ENCODE data around the gene ZBTB8OS.
A peak's percentile ranks its signal among the peaks of the same experiment; 100 is the strongest.
"Not testable (repeated sequence)": the region's sequence is repeated elsewhere in the genome, so short reads cannot be mapped to it uniquely, and the experiment has no call there.

The ZBTB8OS gene

DNA sequence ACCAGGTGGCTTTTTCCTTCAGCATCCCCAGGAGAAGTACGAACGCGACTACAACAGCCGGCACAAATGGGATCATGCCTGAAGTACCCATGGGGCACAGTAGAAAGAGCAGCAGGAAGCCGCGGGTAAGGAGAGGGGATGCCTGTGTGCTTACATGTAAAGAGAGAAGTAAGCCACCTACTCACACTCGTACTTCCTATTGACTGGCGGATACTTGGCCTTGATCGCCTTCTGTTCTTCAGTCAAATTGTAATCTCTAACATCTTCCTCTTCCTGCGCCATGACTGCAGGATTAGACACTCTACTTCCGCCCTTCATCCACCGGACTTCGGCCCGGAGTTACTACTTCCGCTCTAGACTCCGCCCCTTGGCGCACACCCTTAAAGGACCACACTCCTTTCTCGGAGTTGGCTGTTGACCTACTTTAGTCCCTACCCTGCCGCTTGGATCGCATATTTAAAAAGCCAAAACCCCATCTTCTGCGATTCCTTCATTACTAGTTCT lies at the start of gene ZBTB8OS:
Gene ZBTB8OS, minus strand, starts transcription at position 303 of the 504 bp plus-strand sequence. Its CDS starts 21 bp downstream, at position 282.
- H3K4me2 ChIP-seq = peak within 1 kb of the TSS; percentile 88 to 99 (median 94)
- peaks cover 17 to 31% (median 27%) of the 10 kb centered on the region in 11 experiments; a peak in 20 of 22 replicates for H4K20me1 ChIP-seq
- no peak for TF ChIP-seq Cebpa-rat (IDR thresholded peaks at IDR 0.05)
- H3K27me3 ChIP-seq = no peaks in the 10 kb centered on the region
- H3K36me3 ChIP-seq = peaks cover 38 to 52% (median 45%) of the 10 kb centered on the region in 11 experiments
- peaks cover 39 to 58% (median 48%) of the 10 kb centered on the region in 10 experiments for H3K4me1 ChIP-seq
- H3K9ac ChIP-seq = peak within 1 kb of the TSS; percentile 94 to 100 (median 98)
- peak within 1 kb of the TSS; percentile 64 to 85 (median 80) for H3K4me3 ChIP-seq
- no peaks in the 10 kb centered on the region for H3K9me3 ChIP-seq (replicated peaks in 1 of 11)
- peak within 1 kb of the TSS; percentile 93 to 100 (median 99) for H3K27ac ChIP-seq

GRCh38 chr1:32696996-32697395 lies 46.6 kb upstream of the ZBTB8OS start:
- not testable (repeated sequence) for H4K20me1 ChIP-seq; H3K27ac ChIP-seq; H3K4me3 ChIP-seq; H3K4me2 ChIP-seq; H3K36me3 ChIP-seq; H3K9me3 ChIP-seq (replicated peaks in 1 of 11); H3K9ac ChIP-seq
- Histone ChIP-seq H3K27me3 (peaks cover under 1 to 16% (median 12%) of the 10 kb centered on the region in 11 experiments; a peak in 20 of 22 replicates), H3K4me1 (peaks cover 27 to 47% (median 39%) of the 10 kb centered on the region in 10 experiments)

DNA sequence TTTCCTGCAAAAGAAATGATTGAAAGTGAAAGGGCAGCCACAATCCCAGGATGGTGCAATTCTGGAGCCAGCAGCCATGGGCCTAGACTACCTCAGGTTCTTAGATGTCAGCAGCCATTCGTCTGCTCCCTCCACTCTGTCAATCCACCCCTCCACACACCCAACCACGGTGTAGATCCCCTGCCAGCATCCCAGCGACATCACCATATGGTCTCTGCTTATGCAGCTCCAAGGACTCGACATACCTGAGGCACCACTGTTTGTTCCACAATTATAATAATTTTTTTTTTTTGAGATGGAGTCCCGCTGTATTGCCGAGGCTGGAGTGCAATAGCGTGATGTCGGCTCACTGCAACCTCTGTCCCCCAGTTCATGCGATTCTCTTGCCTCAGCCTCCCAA lies 45.7 kb upstream of the ZBTB8OS start:
- H3K4me3 ChIP-seq = no peak overlapping the region
- 0 out of 22 replicates have a peak overlapping the region, but pooled peaks of 1 of the 11 experiments have one; percentile 53 for H3K9ac ChIP-seq
- peak overlapping the region in 1 of 11 experiments; percentile 71; a peak in 1 of 22 replicates for H3K27ac ChIP-seq
- H3K4me2 ChIP-seq = peak overlapping the region in 7 of 11 experiments; percentile 59 to 86 (median 76); a peak in 11 of 22 replicates
- H3K27me3 ChIP-seq = peaks cover 0 to 6% (median 2%) of the 10 kb centered on the region in 11 experiments; a peak in 6 of 22 replicates
- H3K4me1 ChIP-seq = peaks cover 24 to 38% (median 33%) of the 10 kb centered on the region in 10 experiments
- no peaks in the 10 kb centered on the region for H3K9me3 ChIP-seq (replicated peaks in 1 of 11)
- no peak for TF ChIP-seq Cebpa-rat (IDR thresholded peaks at IDR 0.05)
- H4K20me1 ChIP-seq = no peaks in the 10 kb centered on the region
- no peaks in the 10 kb centered on the region for H3K36me3 ChIP-seq

- H3K4me1 ChIP-seq = peaks cover 24 to 38% (median 33%) of the 10 kb centered on the region in 10 experiments
- peaks cover 0 to 5% (median 0%) of the 10 kb centered on the region in 11 experiments; a peak in 2 of 22 replicates for H3K36me3 ChIP-seq
- peak overlapping the region; percentile 52 to 86 (median 76) for H3K4me2 ChIP-seq
- peak overlapping the region in 9 of 11 experiments; percentile 10 to 59 (median 41); a peak in 16 of 22 replicates for H3K9ac ChIP-seq
- peak overlapping the region in 2 of 10 experiments; percentile 12 to 23; a peak in 5 of 20 replicates for H3K4me3 ChIP-seq
- TF ChIP-seq Cebpa-rat (IDR thresholded peaks at IDR 0.05) = no peak
- H3K27me3 ChIP-seq = no peaks in the 10 kb centered on the region
- H3K9me3 ChIP-seq (replicated peaks in 1 of 11) = no peaks in the 10 kb centered on the region
- H3K27ac ChIP-seq = peak overlapping the region in 9 of 11 experiments; percentile 22 to 71 (median 57); a peak in 16 of 22 replicates
- H4K20me1 ChIP-seq = no peaks in the 10 kb centered on the region
Observed at GRCh38 chr1:32695098-32695904, 45.0 kb upstream of the ZBTB8OS start.

DNA sequence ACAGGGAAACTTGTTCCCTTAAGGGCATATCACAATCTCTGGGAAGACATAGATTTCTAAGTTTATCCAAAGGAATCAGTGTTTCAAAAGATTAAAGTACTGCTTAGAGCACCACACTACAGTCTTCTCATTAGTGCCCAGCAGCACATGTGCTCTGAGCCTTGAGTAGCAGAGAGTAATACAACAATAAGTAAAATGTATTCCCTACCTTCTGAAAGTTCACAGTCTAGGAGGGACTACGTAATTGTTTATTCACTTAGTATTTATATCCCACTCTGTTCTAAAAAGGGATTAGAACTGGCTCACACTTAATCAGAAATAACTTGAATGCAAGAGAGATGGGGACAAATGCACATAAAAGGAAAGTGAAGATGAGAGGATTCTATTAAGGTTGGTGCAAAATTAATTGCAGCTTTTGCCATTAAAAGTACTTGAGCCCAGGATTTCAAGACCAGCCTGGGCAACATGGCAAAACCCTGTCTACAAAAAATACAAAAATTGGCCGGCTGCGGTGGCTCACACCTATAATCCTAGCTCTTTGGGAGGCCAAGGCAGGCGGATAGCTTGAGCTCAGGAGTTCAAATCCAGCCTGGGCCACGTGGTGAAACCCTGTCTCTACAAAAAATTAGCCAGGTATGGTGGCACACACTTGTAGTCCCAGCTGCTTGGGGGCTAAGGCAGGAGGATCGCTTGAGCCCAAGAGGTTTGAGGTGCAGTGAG lies 43.3 kb upstream of the ZBTB8OS start:
- H4K20me1 ChIP-seq = no peaks in the 10 kb centered on the region
- H3K27ac ChIP-seq = no peak overlapping the region
- no peaks in the 10 kb centered on the region for H3K27me3 ChIP-seq
- no peaks in the 10 kb centered on the region for H3K9me3 ChIP-seq (replicated peaks in 1 of 11)
- H3K36me3 ChIP-seq = peaks cover 0 to 6% (median 0%) of the 10 kb centered on the region in 11 experiments; a peak in 3 of 22 replicates
- H3K4me2 ChIP-seq = peak overlapping the region; percentile 52 to 86 (median 76); a peak in 20 of 22 replicates
- peaks cover 24 to 34% (median 29%) of the 10 kb centered on the region in 10 experiments for H3K4me1 ChIP-seq
- H3K4me3 ChIP-seq = no peak overlapping the region
- no peak for TF ChIP-seq Cebpa-rat (IDR thresholded peaks at IDR 0.05)
- H3K9ac ChIP-seq = no peak overlapping the region

- Histone ChIP-seq H3K4me1 (no peaks in the 10 kb centered on the region), H3K4me3 (no peak overlapping the region), H3K9ac (no peak overlapping the region), H3K27me3 (no peaks in the 10 kb centered on the region), H3K9me3 (replicated peaks in 1 of 11) (no peaks in the 10 kb centered on the region), H3K4me2 (no peak overlapping the region), H3K27ac (no peak overlapping the region), H4K20me1 (peaks cover 0 to 31% (median 4%) of the 10 kb centered on the region in 11 experiments; a peak in 7 of 22 replicates), H3K36me3 (peaks cover 55 to 66% (median 60%) of the 10 kb centered on the region in 11 experiments)
- no peak for TF ChIP-seq Cebpa-rat (IDR thresholded peaks at IDR 0.05)
Observed at GRCh38 chr1:32686387-32686786, 36.0 kb upstream of the ZBTB8OS start.

DNA sequence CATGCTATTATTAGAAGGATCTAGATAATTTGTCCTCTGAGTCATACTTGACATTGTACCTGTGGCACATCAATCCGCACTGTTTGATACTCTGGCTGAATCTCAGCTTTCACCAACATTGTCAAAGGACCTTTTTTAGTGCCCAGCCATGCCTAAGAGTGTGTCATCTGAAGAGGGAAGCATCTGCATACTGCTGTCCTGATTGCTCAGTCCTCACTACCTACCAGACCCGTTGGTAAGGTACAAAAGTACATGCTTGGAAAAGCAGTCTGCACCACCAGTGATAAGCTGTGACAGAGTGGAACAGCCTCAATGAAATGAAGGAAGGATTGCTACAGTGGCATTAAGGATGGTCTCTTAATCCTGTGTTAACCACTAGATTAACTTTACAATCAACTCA lies 35.1 kb upstream of the ZBTB8OS start:
- H3K27ac ChIP-seq = no peak overlapping the region
- peaks cover 0 to 31% (median 4%) of the 10 kb centered on the region in 11 experiments; a peak in 7 of 22 replicates for H4K20me1 ChIP-seq
- H3K36me3 ChIP-seq = peaks cover 64 to 75% (median 69%) of the 10 kb centered on the region in 11 experiments

GRCh38 chr1:32684167-32684811 lies 33.9 kb upstream of the ZBTB8OS start:
- Histone ChIP-seq H3K4me3 (no peak overlapping the region), H3K4me2 (no peak overlapping the region), H4K20me1 (peaks cover 0 to 34% (median 4%) of the 10 kb centered on the region in 11 experiments; a peak in 9 of 22 replicates), H3K4me1 (no peaks in the 10 kb centered on the region), H3K27ac (no peak overlapping the region), H3K27me3 (no peaks in the 10 kb centered on the region), H3K36me3 (peaks cover 73 to 85% (median 75%) of the 10 kb centered on the region in 11 experiments), H3K9ac (no peak overlapping the region), H3K9me3 (replicated peaks in 1 of 11) (no peaks in the 10 kb centered on the region)
- no peak for TF ChIP-seq Cebpa-rat (IDR thresholded peaks at IDR 0.05)

More for the DNA sequence above, 35.1 kb upstream of the ZBTB8OS start:
- no peak overlapping the region for H3K4me3 ChIP-seq
- no peaks in the 10 kb centered on the region for H3K9me3 ChIP-seq (replicated peaks in 1 of 11)
- no peak overlapping the region for H3K4me2 ChIP-seq
- H3K4me1 ChIP-seq = no peaks in the 10 kb centered on the region
- no peak overlapping the region for H3K9ac ChIP-seq
- TF ChIP-seq Cebpa-rat (IDR thresholded peaks at IDR 0.05) = no peak
- no peaks in the 10 kb centered on the region for H3K27me3 ChIP-seq

Measured in BLaER1 treated with 17β-estradiol and CSF1 and Interleukin-3, amounts not matched to agents 10 nM and 100 nM (cell line).